Mammary epithelial cell (primary cell): ENCODE results near the gene NEU3.

Experiments
- EZH2 ChIP-seq: IDR thresholded peaks from 2 replicates; pipeline ENCODE4 v1.6.1; 2012; ENCODE audit warnings: low read length, inconsistent platforms, borderline replicate concordance
- TF ChIP-seq, protein P1 (sequence below), 2 donors: IDR thresholded peaks in 1 of 2; conservative IDR thresholded peaks in 1 of 2; 2 replicates each; pipeline ENCODE4 v1.5.1; 2011 to 2012; ENCODE audit warnings: inconsistent platforms in 2 of 2, low read length in 2 of 2, mild to moderate bottlenecking in 2 of 2, control low read depth in 1 of 2, low read depth in 1 of 2; ENCODE audit not compliant: insufficient read depth in 1 of 2; ENCODE audit errors: extremely low read depth in 1 of 2

DNA sequence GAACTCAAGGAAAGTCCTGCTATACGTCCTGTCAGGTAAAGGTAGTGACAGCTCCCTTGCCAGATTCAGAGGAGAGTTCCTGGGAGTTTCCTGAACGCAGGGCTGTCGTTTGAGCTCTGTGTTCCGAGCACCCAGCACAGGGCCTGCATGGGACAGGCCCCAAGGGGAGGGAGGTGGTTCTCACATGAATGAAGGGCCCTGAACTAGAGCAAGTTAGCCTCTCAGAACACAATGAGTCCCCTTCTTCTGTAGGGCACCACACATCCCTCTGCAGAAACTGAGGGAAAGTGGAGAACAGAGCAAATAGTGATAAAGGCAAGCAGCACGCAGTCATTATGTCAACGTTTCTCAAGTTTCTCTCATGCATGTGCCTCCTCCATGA, 35.3 kb downstream of the NEU3 start:
- TF ChIP-seq, protein P1, sequence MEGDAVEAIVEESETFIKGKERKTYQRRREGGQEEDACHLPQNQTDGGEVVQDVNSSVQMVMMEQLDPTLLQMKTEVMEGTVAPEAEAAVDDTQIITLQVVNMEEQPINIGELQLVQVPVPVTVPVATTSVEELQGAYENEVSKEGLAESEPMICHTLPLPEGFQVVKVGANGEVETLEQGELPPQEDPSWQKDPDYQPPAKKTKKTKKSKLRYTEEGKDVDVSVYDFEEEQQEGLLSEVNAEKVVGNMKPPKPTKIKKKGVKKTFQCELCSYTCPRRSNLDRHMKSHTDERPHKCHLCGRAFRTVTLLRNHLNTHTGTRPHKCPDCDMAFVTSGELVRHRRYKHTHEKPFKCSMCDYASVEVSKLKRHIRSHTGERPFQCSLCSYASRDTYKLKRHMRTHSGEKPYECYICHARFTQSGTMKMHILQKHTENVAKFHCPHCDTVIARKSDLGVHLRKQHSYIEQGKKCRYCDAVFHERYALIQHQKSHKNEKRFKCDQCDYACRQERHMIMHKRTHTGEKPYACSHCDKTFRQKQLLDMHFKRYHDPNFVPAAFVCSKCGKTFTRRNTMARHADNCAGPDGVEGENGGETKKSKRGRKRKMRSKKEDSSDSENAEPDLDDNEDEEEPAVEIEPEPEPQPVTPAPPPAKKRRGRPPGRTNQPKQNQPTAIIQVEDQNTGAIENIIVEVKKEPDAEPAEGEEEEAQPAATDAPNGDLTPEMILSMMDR (conservative IDR thresholded peaks at IDR 0.05 in 1 of 2, IDR thresholded peaks at IDR 0.05 in 1 of 2; ENCODE audit: extremely low read depth in 1 of 2, insufficient read depth in 1 of 2, low read depth in 1 of 2, low read length in 2 of 2) = no peak
- TF ChIP-seq EZH2 = no peak
